Central memory CD4-positive, alpha-beta T cell (primary cell): Measurements from ENCODE around the gene ALKBH3.

ENCODE experiments used
- DNase-seq: peaks from one replicate; pipeline ENCODE4 v3.0.0; 2022

ALKBH3 gene

GRCh38 chr11:43923406-43924111 is 42.9 kb downstream of the ALKBH3 start:
- DNase-seq: no peak

- no peak for DNase-seq
Measured at GRCh38 chr11:43924112-43924855, 43.7 kb downstream of the ALKBH3 start.

- DNase-seq: no peak
Measured at GRCh38 chr11:43925063-43925931, 44.7 kb downstream of the ALKBH3 start.

GRCh38 chr11:43925932-43926505 is 45.4 kb downstream of the ALKBH3 start:
- no peak for DNase-seq

DNA sequence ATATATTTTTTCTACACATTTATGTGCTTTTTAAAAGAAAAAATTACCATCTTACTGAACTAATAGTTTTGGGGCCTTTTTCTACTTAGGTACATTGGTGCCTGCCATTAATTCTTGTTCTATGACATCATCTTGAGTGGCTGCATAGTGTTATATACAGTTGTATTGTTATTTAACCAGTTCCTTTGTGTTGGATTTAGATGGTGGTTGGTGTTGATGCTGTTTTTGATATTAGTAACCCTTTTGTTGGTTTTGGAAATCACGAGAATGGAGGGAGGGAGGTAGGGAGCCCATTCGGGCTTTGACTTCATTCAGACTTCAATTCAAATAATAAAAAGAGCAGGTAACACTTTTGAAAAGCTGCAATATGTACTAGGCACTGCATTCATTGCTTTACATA is 46.4 kb downstream of the ALKBH3 start:
- no peak for DNase-seq

- no peak for DNase-seq
Measured at GRCh38 chr11:43927925-43928707, 47.5 kb downstream of the ALKBH3 start.

DNA sequence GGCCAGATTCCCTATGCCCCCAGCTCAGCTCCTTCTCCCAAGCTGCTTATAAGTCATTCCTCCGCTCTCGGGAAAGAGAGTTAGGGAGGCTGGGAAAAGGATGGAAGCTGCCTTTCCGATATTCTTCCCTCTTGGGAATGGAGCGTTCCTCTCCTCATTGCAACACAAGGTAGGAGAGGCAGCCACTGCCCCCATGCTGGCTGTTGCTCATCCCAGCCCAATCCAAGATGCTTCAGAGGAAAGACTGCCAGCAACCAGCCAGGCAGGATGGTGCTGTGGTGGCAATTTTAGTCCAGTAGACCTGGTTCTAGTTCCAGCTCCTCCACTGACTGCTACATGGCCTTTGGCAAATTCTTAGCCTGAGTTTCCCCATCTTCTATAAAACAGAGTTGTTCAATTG is 48.1 kb downstream of the ALKBH3 start:
- no peak for DNase-seq

- DNase-seq: no peak
Measured at GRCh38 chr11:43930868-43931716, 50.5 kb downstream of the ALKBH3 start.

DNA sequence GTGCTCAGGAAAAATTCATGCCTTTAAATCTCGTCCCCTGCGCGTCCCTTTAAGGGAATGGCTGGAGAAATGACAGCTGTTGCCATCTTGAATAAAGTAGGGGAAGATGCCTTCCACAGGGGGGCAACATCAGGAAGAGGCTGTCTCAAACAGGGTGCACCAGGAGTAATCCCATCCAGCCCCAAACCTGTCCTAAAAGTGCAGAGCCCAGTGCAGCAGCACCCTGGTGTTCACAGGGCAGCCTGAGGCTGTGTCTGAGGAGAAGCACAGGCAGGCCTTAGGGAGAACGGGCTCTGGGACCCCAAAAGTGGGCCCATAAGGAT is 51.0 kb downstream of the ALKBH3 start:
- DNase-seq: no peak

DNA sequence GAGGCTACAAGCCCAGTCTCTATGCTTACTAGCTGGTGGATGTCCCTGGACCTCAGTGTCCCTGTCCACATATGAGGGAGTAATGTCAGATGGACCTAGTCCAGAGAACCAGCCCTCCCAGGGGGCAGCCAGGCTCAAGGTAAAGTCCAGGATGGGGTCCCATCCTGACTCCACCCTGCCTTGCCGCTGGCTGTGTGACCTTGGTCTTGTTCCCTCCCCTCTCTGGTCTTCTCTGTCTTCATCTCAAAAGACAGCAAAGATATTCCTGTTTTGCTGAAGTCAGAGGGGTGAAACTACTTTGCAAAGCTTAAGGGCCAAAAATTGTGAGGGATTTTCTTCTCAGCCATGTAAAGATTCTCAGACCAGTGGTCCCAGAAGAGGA is 52.6 kb downstream of the ALKBH3 start:
- DNase-seq: no peak

GRCh38 chr11:43933608-43934551 is 53.2 kb downstream of the ALKBH3 start:
- no peak for DNase-seq

- no peak for DNase-seq
Measured at GRCh38 chr11:43934601-43935423, 54.2 kb downstream of the ALKBH3 start.

- DNase-seq: no peak
Measured at GRCh38 chr11:43935424-43935979, 54.9 kb downstream of the ALKBH3 start.

DNA sequence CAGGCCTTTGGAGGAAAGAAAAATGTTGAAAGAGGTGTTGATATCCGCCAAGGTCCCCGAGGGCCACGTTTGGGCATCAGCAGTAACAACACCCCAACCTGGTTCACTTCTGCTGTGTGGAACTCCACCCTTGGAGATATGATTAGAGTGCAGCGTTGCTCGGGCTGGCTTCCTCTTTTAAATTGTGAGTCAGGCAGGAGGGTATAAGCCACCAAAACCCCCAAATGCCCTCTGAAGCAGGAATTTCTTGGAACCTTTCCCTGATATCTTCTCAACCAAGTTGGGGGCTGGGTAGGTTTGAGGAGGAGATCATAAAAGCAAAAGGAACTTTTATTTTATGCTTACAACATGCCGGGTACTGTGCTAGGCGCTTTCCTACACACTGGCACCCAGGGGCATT is 55.4 kb downstream of the ALKBH3 start:
- no peak for DNase-seq

- DNase-seq: no peak
Measured at GRCh38 chr11:43937434-43938411, 57.1 kb downstream of the ALKBH3 start.

DNA sequence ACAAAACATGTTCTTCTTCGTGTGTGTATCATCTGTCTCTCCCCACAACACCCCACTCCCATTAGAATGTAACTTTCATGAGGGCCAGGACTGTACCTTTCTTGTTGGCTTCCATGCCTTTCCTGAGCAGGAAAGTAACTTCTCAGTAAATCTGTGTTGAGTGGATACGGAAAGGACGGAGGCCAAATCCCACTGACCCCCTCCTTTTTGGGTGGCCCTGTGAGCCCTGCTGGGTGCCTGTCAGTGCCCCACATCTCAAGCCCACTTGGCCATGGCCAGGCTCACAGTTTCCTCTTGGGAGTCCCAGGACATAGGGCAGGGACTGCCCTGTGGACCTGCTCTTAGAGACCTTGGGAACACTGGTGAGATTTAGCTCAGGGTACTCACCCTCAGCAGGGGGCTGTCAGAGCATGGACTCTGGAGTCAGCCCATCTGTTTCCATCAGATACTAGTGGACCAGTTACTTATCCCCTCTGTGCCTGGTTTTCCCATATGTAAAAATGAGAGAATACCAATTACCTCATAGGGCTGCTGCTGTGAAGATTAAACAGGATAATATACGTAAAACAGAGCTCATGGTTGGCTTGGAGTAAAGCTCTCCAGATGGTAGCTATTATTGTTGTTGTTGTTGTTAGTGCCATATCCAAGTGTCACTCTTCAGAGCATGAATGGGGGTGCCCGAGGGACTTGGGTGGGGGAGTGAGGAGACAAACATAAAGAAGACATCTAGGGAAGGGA is 60.8 kb downstream of the ALKBH3 start:
- DNase-seq: no peak
